ENCODE measurements around the gene NPLOC4. TPM values are rescaled to one million over a fixed set of nuclear protein-coding genes. Genes with fewer than 3 reads are reported as not detected.

Gene NPLOC4
- total and polyA plus RNA-seq, 2 of the 8 experiments (the other 6 are each of a cell fraction or from before 2014, with no cell fraction given): 70.7 to 92.7 TPM

GRCh38 chr17:81609541-81610311 is 27.2 kb downstream of the NPLOC4 start:
- 93% methylated on average over 19 of the region's 19 CpGs; no CpG with 5 or more reads in 1 of the 2 experiments for WGBS, 2 experiments (ENCODE audit: extremely low coverage in 1 of 2, insufficient coverage in 1 of 2, insufficient read length in 1 of 2, insufficient replicate concordance in 2 of 2, low coverage in 1 of 2, low lambda C conversion rate in 2 of 2, missing lambda C conversion rate in 1 of 2)
- no peak overlapping the region for H3K4ac ChIP-seq (replicated peaks; ENCODE audit: insufficient read length, low read depth, low read length)
- ChIA-PET POLR2A (ENCODE audit: partially characterized antibody) (no interaction called here), CTCF (ENCODE audit: partially characterized antibody) (interaction anchor here (0.6 to 4.1 kb wide), 3 partner anchors 9 to 13 kb away, joined by 4 to 11 read pairs (median 5); no protein-coding TSS in a partner anchor)
- H2BK5ac ChIP-seq (ENCODE audit: low read depth, low read length): no peak overlapping the region
- no peaks in the 10 kb centered on the region for H3K27me3 ChIP-seq (replicated peaks in 1 of 4; ENCODE audit: control insufficient read depth in 3 of 4, extremely low read depth in 1 of 4, insufficient read depth in 3 of 4, low read length in 3 of 4)
- no peak overlapping the region for H2BK20ac ChIP-seq (ENCODE audit: low read length)
- H3K14ac ChIP-seq (ENCODE audit: insufficient read length): no peak overlapping the region
- no peak overlapping the region for H3K4me3 ChIP-seq (ENCODE audit: extremely low read depth in 1 of 4, insufficient read depth in 2 of 4, low read depth in 3 of 4, low read length in 4 of 4)
- H3K18ac ChIP-seq (ENCODE audit: extremely low read depth, low read length): no peak overlapping the region
- peaks cover 0 to 14% of the 10 kb centered on the region in 2 experiments; a peak in 2 of 4 replicates for H3K79me2 ChIP-seq (ENCODE audit: control insufficient read depth in 1 of 2, insufficient read depth in 2 of 2, low read length in 2 of 2)
- FAIRE-seq (no peak), DNase-seq (ENCODE audit: low read depth in 1 of 2, low spot score in 2 of 2) (no peak)
- H3K79me1 ChIP-seq (ENCODE audit: low read depth, low read length): peaks cover 8% of the 10 kb centered on the region
- H2AFZ ChIP-seq (ENCODE audit: low read length): no peak overlapping the region
- no peak overlapping the region for H4K8ac ChIP-seq (ENCODE audit: extremely low read depth, insufficient read depth, low read length)
- H4K91ac ChIP-seq (replicated peaks; ENCODE audit: insufficient read length, low read length): no peak overlapping the region
- H4K5ac ChIP-seq (ENCODE audit: insufficient read length, low read depth, low read length): no peak overlapping the region
- H3K23me2 ChIP-seq (ENCODE audit: low read depth, low read length): no peaks in the 10 kb centered on the region
- no peak overlapping the region for H3K56ac ChIP-seq (replicated peaks; ENCODE audit: insufficient read length, low read depth, low read length)
- H2AK5ac ChIP-seq (ENCODE audit: low read depth, low read length): no peak overlapping the region
- peaks cover 11 to 44% (median 35%) of the 10 kb centered on the region in 4 experiments for H3K36me3 ChIP-seq (ENCODE audit: control insufficient read depth in 2 of 4, insufficient read depth in 4 of 4, low read length in 3 of 4)
- H3K9me3 ChIP-seq (ENCODE audit: insufficient read depth in 2 of 2, low read depth in 1 of 2, low read length in 1 of 2): no peaks in the 10 kb centered on the region
- no peaks in the 10 kb centered on the region for H3K4me1 ChIP-seq (replicated peaks in 1 of 4; ENCODE audit: control insufficient read depth in 3 of 4, insufficient read depth in 4 of 4, low read length in 3 of 4)
- H3K4me2 ChIP-seq (ENCODE audit: insufficient read depth in 1 of 2, low read depth in 2 of 2, low read length in 2 of 2): no peak overlapping the region
- no peak overlapping the region for H3K23ac ChIP-seq (ENCODE audit: insufficient read length)
- peaks cover 3 to 17% of the 10 kb centered on the region in 2 experiments for H4K20me1 ChIP-seq (replicated peaks in 1 of 2; ENCODE audit: control insufficient read depth in 1 of 2, insufficient read depth in 2 of 2, low read length in 2 of 2)
- no peak overlapping the region for H2BK120ac ChIP-seq (replicated peaks; ENCODE audit: low read depth, low read length)
- no peak overlapping the region for H2BK15ac ChIP-seq (ENCODE audit: low read length)
- H2BK12ac ChIP-seq (ENCODE audit: low read depth, low read length): no peak overlapping the region
- H3K27ac ChIP-seq (ENCODE audit: low read depth, low read length): no peak overlapping the region
- no peak overlapping the region for H3K9ac ChIP-seq (replicated peaks in 1 of 4; ENCODE audit: extremely low read depth in 1 of 4, low read depth in 3 of 4, low read length in 3 of 4)
- TF ChIP-seq MAX (IDR thresholded peaks at IDR 0.05): no peak
- TF ChIP-seq TEAD4 (IDR thresholded peaks at IDR 0.05; ENCODE audit: low read depth, low read length): no peak
- TF ChIP-seq POU5F1 (IDR thresholded peaks at IDR 0.05; ENCODE audit: low read depth, low read length): no peak
- no peak for TF ChIP-seq SP1 (IDR thresholded peaks at IDR 0.05; ENCODE audit: low read depth, low read length)
- TF ChIP-seq SAP30 (IDR thresholded peaks at IDR 0.05; ENCODE audit: insufficient read depth, insufficient replicate concordance, low read length): no peak
- TF ChIP-seq, protein P1, sequence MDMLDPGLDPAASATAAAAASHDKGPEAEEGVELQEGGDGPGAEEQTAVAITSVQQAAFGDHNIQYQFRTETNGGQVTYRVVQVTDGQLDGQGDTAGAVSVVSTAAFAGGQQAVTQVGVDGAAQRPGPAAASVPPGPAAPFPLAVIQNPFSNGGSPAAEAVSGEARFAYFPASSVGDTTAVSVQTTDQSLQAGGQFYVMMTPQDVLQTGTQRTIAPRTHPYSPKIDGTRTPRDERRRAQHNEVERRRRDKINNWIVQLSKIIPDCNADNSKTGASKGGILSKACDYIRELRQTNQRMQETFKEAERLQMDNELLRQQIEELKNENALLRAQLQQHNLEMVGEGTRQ (IDR thresholded peaks at IDR 0.05; ENCODE audit: low read length): no peak
- no peak for TF ChIP-seq CREB1 (IDR thresholded peaks at IDR 0.05)
- no peak for TF ChIP-seq NRF1 (IDR thresholded peaks at IDR 0.05; ENCODE audit: low read depth, low read length)
- no peak for TF ChIP-seq ZNF274 (IDR thresholded peaks at IDR 0.05; ENCODE audit: borderline replicate concordance, extremely low read depth, low read length)
- TF ChIP-seq KDM5A (IDR thresholded peaks at IDR 0.05; ENCODE audit: low read length): no peak
- no peak for TF ChIP-seq EGR1 (IDR thresholded peaks at IDR 0.05; ENCODE audit: borderline replicate concordance, low read depth, low read length)
- TF ChIP-seq SRF (IDR thresholded peaks at IDR 0.05; ENCODE audit: low read depth, low read length): no peak
- no peak for TF ChIP-seq CEBPB (IDR thresholded peaks at IDR 0.05; ENCODE audit: low read depth, low read length)

Measured in H1 (cell line).